HCT116 (cell line): Measurements from ENCODE around the gene PLCH2. TPM values are rescaled to one million over a fixed set of nuclear protein-coding genes. Genes with fewer than 3 reads are reported as not detected.

Source experiments
- ATAC-seq: fragments of 200-7000 bp; cut with Tn5 transposase; 2 replicates; pipeline ENCODE4 v1.9.1; 2020; ENCODE audit warnings: mild to moderate bottlenecking, moderate library complexity
- BruUV-seq: library from RNA; stranded (reverse); fragments of 400-500 nt; replicated peaks from 2 replicates; lab custom pipeline; 2021; lab: Mats Ljungman, UMichigan
- CTCF ChIA-PET: fragments of 300-600 bp; sonication (Branson Sonifier 250); formaldehyde crosslinking; loops from one replicate; lab custom pipeline; 2021; ENCODE audit warnings: antibody characterized with exemption; lab: Charles Lee
- POLR2A ChIA-PET: fragments of 300-600, 350-600 bp; sonication (Branson Sonifier 250); formaldehyde crosslinking; loops from one replicate; lab custom pipeline; 2021; ENCODE audit warnings: antibody characterized with exemption; lab: Charles Lee
- RAD21 ChIA-PET, 2 experiments: fragments of 300-600 bp; sonication (Branson Sonifier 250); formaldehyde crosslinking; loops; one replicate each; lab custom pipeline; 2023; ENCODE audit warnings: low total read pairs in 2 of 2; ENCODE audit not compliant: uncharacterized antibody in 2 of 2, unreplicated experiment in 2 of 2, low non-redundant PET in 1 of 2; lab: Charles Lee
- DNase-seq: peaks from one replicate; pipeline ENCODE4 v3.0.0-alpha.2; 2010; ENCODE audit warnings: low read depth, low spot score
- H2AFZ ChIP-seq: fragments of 200-600 bp; shearing (Covaris generic), sonication (generic); 2 replicates; pipeline ENCODE4 v1.6.1; 2017; ENCODE audit warnings: low read depth, mixed run types, mixed read lengths, antibody characterized with exemption, low read length; ENCODE audit not compliant: poor library complexity, severe bottlenecking
- H3K27ac ChIP-seq: 2 replicates; pipeline ENCODE4 v1.5.1; 2012; ENCODE audit warnings: low read depth, low read length
- H3K27me3 ChIP-seq: fragments of 200-600 bp; sonication (generic); 2 replicates; pipeline ENCODE4 v1.6.1; 2016; ENCODE audit warnings: mixed run types, low read length, mixed read lengths; ENCODE audit not compliant: insufficient read depth
- H3K36me3 ChIP-seq, 2 experiments: fragments of 200-500 bp in 1 of 2; fragments of 200-600 bp in 1 of 2; sonication (Bioruptor generic) in 1 of 2; sonication (generic) in 1 of 2; 2 replicates each; pipeline versions ENCODE4 v1.5.1 to v1.6.1; 2014 to 2016; ENCODE audit warnings: low read length in 2 of 2, inconsistent platforms in 1 of 2, mixed read lengths in 1 of 2, mixed run types in 1 of 2; ENCODE audit not compliant: insufficient read depth in 2 of 2, control insufficient read depth in 1 of 2
- H3K4me1 ChIP-seq, 2 experiments: fragments of 200-600 bp in 1 of 2; sonication (generic) in 1 of 2; 2 replicates each; pipeline versions ENCODE4 v1.5.1 to v1.6.1; 2012 to 2017; ENCODE audit warnings: low read length in 2 of 2, inconsistent platforms in 1 of 2, mild to moderate bottlenecking in 1 of 2, mixed read lengths in 1 of 2, mixed run types in 1 of 2, moderate library complexity in 1 of 2; ENCODE audit not compliant: insufficient read depth in 2 of 2, control insufficient read depth in 1 of 2
- H3K4me2 ChIP-seq: fragments of 200-600 bp; sonication (generic); 2 replicates; pipeline ENCODE4 v1.6.1; 2017; ENCODE audit warnings: mixed run types, low read length, mixed read lengths
- H3K4me3 ChIP-seq, 2 experiments: fragments of 200-600 bp in 1 of 2; sonication (generic) in 1 of 2; replicated peaks in 1 of 2; 2 replicates each; pipeline ENCODE4 v1.5.1; 2011 to 2016; ENCODE audit warnings: low read length in 2 of 2, control low read depth in 1 of 2, low read depth in 1 of 2, mild to moderate bottlenecking in 1 of 2, mixed read lengths in 1 of 2, mixed run types in 1 of 2
- H3K79me2 ChIP-seq: fragments of 200-600 bp; sonication (generic); 2 replicates; pipeline ENCODE4 v1.6.1; 2017; ENCODE audit warnings: mild to moderate bottlenecking, mixed run types, low read length, moderate library complexity, mixed read lengths; ENCODE audit not compliant: insufficient read depth
- H3K9ac ChIP-seq: fragments of 200-600 bp; sonication (generic); 2 replicates; pipeline ENCODE4 v1.6.1; 2016; ENCODE audit warnings: low read length, mixed read lengths
- H3K9me2 ChIP-seq: fragments of 200-600 bp; sonication (generic), shearing (Covaris generic); 2 replicates; pipeline ENCODE4 v1.6.1; 2017; ENCODE audit warnings: mixed run types, mild to moderate bottlenecking, moderate library complexity; ENCODE audit not compliant: insufficient read depth
- H3K9me3 ChIP-seq, 2 experiments: fragments of 200-500 bp in 1 of 2; fragments of 200-600 bp in 1 of 2; sonication (Bioruptor generic) in 1 of 2; sonication (generic) in 1 of 2; 2 replicates each; pipeline ENCODE4 v1.6.1; 2014 to 2017; ENCODE audit warnings: low read length in 2 of 2, mixed read lengths in 2 of 2, inconsistent platforms in 1 of 2, low read depth in 1 of 2, mild to moderate bottlenecking in 1 of 2, mixed run types in 1 of 2, moderate library complexity in 1 of 2; ENCODE audit not compliant: control insufficient read depth in 1 of 2, insufficient read depth in 1 of 2
- H4K20me1 ChIP-seq: fragments of 200-600 bp; sonication (generic), shearing (Covaris generic); 2 replicates; pipeline ENCODE4 v1.6.1; 2017; ENCODE audit warnings: mixed run types, mild to moderate bottlenecking, moderate library complexity; ENCODE audit not compliant: insufficient read depth
- CBX3 ChIP-seq: IDR thresholded peaks from 2 replicates; pipeline ENCODE4 v1.6.1; 2012; ENCODE audit warnings: low read depth
- EGR1 ChIP-seq: IDR thresholded peaks from 2 replicates; pipeline ENCODE4 v1.6.1; 2012; ENCODE audit warnings: low read depth
- ELF1 ChIP-seq: IDR thresholded peaks from 2 replicates; pipeline ENCODE4 v1.6.1; 2012; ENCODE audit warnings: low read depth, borderline replicate concordance
- EZH2 ChIP-seq: fragments of 200-600 bp; sonication (generic); IDR thresholded peaks from 2 replicates; pipeline ENCODE4 v1.6.1; 2017; ENCODE audit warnings: antibody characterized with exemption, mixed run types
- EZH2phosphoT487 ChIP-seq: fragments of 200-600 bp; IDR thresholded peaks from 2 replicates; pipeline ENCODE4 v1.6.1; 2018; ENCODE audit warnings: antibody characterized with exemption, borderline replicate concordance
- POLR2A ChIP-seq: IDR thresholded peaks from 2 replicates; pipeline ENCODE4 v1.7.0; 2011; ENCODE audit warnings: borderline replicate concordance; ENCODE audit not compliant: insufficient read depth, insufficient read length; ENCODE audit errors: extremely low read depth
- POLR2AphosphoS5 ChIP-seq: IDR thresholded peaks from 2 replicates; pipeline ENCODE4 v1.6.1; 2011; ENCODE audit warnings: mild to moderate bottlenecking, low read depth, low read length, moderate library complexity
- SIN3A ChIP-seq: IDR thresholded peaks from 2 replicates; pipeline ENCODE4 v1.6.1; 2012; ENCODE audit warnings: low read depth
- SP1 ChIP-seq: IDR thresholded peaks from 2 replicates; pipeline ENCODE4 v1.6.1; 2012; ENCODE audit warnings: low read depth
- SRF ChIP-seq: IDR thresholded peaks from 2 replicates; pipeline ENCODE4 v1.6.1; 2012; ENCODE audit warnings: low read depth
- TCF7L2 ChIP-seq: IDR thresholded peaks from 2 replicates; pipeline ENCODE4 v1.7.0; 2011; ENCODE audit warnings: borderline replicate concordance, inconsistent platforms; ENCODE audit not compliant: insufficient read depth, insufficient read length; ENCODE audit errors: extremely low read depth
- ZNF274 ChIP-seq: fragments of 200-500 bp; sonication (Bioruptor generic); IDR thresholded peaks from 2 replicates; pipeline ENCODE4 v1.6.1; 2014; ENCODE audit warnings: mild to moderate bottlenecking, low read depth, low read length, inconsistent platforms
- intact Hi-C: fragments of 100-400 bp; cut with micrococcal nuclease; formaldehyde crosslinking; loops from 2 replicates; pipeline ENCODE4 v1.10.0; 2022
- total RNA-seq: library from RNA; stranded (reverse); gene quantifications from one replicate; pipeline ENCODE4 v1.2.1, GENCODE V29; 2021; ENCODE audit not compliant: unreplicated experiment
- TF ChIP-seq, protein P1 (sequence below), 3 experiments: fragments of 200-600 bp in 1 of 3; sonication (generic) in 1 of 3; IDR thresholded peaks in 2 of 3; conservative IDR thresholded peaks in 1 of 3; 2 replicates each; pipeline ENCODE4 v1.5.1; 2012 to 2017; ENCODE audit warnings: low read depth in 2 of 3, low read length in 2 of 3, antibody characterized with exemption in 1 of 3, borderline replicate concordance in 1 of 3, control low read depth in 1 of 3, mild to moderate bottlenecking in 1 of 3, mixed read lengths in 1 of 3, mixed run types in 1 of 3, moderate library complexity in 1 of 3; ENCODE audit not compliant: insufficient read depth in 1 of 3
- TF ChIP-seq, protein P2 (sequence below): IDR thresholded peaks from 2 replicates; pipeline ENCODE4 v1.6.1; 2012; ENCODE audit warnings: low read depth

Gene PLCH2
- total RNA-seq, 1 experiment from 2014 or later: 2.0 TPM

DNA sequence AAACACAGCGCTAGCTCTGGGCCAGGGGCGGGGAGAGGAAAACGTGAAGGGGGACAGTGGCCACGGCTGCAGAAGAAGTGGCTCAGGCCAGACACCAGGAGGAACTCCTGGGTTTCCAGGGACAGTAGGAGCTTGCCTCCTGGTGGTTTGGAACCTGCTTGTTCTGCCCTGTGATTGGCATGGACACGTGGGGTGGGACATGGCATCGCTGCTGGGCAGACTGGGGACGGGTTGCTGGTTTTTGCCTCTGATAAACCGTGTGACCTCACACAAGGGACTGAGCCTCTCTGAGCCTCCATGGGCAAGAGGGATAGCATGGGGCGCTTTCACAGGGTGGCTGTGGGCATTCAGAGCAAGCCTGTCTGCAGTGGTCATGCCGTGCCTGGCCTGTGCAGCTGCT lies 7.5 kb upstream of the PLCH2 start:
- no peaks in the 10 kb centered on the region for H3K36me3 ChIP-seq
- H4K20me1 ChIP-seq: no peaks in the 10 kb centered on the region
- no peak overlapping the region for H3K9ac ChIP-seq
- intact Hi-C loops: no loop called here
- no peaks in the 10 kb centered on the region for H3K79me2 ChIP-seq
- no peak for TF ChIP-seq CBX3
- TF ChIP-seq, all 23 proteins: peak for 0
- no peak overlapping the region for H3K4me2 ChIP-seq
- ChIA-PET POLR2A (no interaction called here), CTCF (no interaction called here), RAD21 (no interaction called here)
- H3K9me3 ChIP-seq: no peaks in the 10 kb centered on the region
- H3K9me2 ChIP-seq: no peaks in the 10 kb centered on the region
- H3K27ac ChIP-seq: no peak overlapping the region
- H2AFZ ChIP-seq: no peak overlapping the region
- peaks cover 3 to 9% of the 10 kb centered on the region in 2 experiments; a peak in 1 of 4 replicates for H3K4me1 ChIP-seq
- no peak overlapping the region for H3K4me3 ChIP-seq
- no peak for DNase-seq
- no peak for ATAC-seq
- no TSS peak for BruUV-seq
- H3K27me3 ChIP-seq: no peaks in the 10 kb centered on the region

DNA sequence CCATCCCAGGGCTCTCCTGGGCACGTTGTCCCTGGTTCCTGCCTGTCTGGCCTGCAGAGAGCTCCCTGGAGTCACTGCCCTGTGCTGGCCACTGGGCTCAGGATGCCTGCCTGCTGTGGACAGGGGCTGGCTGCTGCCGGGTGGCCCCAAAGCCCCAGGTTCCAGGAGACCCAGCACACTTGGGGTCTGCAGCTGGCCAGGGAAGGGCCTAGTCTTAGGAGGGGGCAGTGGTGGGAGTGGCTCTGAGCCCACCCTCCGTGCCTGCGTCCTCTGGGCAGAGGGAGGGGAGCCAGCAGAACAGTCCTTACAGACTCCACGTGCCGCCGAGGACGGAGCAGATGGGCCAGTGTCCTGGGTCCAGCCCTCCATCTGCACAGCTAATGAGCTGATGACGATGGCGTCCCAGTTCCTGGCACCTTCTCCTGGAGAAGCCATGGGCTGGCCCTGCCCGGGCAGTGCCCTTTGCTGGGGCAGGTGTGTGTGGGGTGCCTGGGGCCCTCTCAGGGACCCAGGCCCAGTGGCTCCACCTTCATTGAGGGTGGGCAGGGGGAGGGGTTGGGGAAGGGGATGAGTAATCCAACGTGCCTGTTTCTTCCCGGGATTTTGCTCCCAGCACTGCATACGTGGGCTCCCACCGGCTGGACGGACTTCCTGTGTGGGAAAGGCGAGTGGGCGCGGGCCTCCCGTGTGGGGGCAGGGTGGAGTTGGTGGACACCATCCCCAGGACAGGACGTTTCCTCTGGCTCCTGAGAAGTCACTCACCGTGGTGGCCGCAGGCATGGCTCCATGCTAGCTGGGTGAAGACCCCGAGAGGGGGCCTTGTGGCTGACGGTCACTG lies 6.8 kb upstream of the PLCH2 start:
- ChIA-PET CTCF (no interaction called here), RAD21 (no interaction called here), POLR2A (no interaction called here)
- no peak overlapping the region for H3K27ac ChIP-seq
- peaks cover 3 to 9% of the 10 kb centered on the region in 2 experiments; a peak in 1 of 4 replicates for H3K4me1 ChIP-seq
- H3K36me3 ChIP-seq: no peaks in the 10 kb centered on the region
- H4K20me1 ChIP-seq: no peaks in the 10 kb centered on the region
- H3K9me2 ChIP-seq: no peaks in the 10 kb centered on the region
- H2AFZ ChIP-seq: no peak overlapping the region
- TF ChIP-seq SRF (no peak), EGR1 (no peak), SIN3A (no peak), SP1 (no peak), TCF7L2 (no peak), POLR2A (no peak), EZH2phosphoT487 (no peak), CBX3 (no peak), ZNF274 (no peak), EZH2 (no peak), POLR2AphosphoS5 (no peak), ELF1 (no peak)
- TF ChIP-seq, protein P1, sequence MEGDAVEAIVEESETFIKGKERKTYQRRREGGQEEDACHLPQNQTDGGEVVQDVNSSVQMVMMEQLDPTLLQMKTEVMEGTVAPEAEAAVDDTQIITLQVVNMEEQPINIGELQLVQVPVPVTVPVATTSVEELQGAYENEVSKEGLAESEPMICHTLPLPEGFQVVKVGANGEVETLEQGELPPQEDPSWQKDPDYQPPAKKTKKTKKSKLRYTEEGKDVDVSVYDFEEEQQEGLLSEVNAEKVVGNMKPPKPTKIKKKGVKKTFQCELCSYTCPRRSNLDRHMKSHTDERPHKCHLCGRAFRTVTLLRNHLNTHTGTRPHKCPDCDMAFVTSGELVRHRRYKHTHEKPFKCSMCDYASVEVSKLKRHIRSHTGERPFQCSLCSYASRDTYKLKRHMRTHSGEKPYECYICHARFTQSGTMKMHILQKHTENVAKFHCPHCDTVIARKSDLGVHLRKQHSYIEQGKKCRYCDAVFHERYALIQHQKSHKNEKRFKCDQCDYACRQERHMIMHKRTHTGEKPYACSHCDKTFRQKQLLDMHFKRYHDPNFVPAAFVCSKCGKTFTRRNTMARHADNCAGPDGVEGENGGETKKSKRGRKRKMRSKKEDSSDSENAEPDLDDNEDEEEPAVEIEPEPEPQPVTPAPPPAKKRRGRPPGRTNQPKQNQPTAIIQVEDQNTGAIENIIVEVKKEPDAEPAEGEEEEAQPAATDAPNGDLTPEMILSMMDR (IDR thresholded peaks at IDR 0.05 in 2 of 3, conservative IDR thresholded peaks at IDR 0.05 in 1 of 3; ENCODE audit: borderline replicate concordance in 1 of 3, insufficient read depth in 1 of 3, low read depth in 2 of 3, low read length in 2 of 3): no peak
- TF ChIP-seq, protein P2, sequence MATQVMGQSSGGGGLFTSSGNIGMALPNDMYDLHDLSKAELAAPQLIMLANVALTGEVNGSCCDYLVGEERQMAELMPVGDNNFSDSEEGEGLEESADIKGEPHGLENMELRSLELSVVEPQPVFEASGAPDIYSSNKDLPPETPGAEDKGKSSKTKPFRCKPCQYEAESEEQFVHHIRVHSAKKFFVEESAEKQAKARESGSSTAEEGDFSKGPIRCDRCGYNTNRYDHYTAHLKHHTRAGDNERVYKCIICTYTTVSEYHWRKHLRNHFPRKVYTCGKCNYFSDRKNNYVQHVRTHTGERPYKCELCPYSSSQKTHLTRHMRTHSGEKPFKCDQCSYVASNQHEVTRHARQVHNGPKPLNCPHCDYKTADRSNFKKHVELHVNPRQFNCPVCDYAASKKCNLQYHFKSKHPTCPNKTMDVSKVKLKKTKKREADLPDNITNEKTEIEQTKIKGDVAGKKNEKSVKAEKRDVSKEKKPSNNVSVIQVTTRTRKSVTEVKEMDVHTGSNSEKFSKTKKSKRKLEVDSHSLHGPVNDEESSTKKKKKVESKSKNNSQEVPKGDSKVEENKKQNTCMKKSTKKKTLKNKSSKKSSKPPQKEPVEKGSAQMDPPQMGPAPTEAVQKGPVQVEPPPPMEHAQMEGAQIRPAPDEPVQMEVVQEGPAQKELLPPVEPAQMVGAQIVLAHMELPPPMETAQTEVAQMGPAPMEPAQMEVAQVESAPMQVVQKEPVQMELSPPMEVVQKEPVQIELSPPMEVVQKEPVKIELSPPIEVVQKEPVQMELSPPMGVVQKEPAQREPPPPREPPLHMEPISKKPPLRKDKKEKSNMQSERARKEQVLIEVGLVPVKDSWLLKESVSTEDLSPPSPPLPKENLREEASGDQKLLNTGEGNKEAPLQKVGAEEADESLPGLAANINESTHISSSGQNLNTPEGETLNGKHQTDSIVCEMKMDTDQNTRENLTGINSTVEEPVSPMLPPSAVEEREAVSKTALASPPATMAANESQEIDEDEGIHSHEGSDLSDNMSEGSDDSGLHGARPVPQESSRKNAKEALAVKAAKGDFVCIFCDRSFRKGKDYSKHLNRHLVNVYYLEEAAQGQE: no peak
- BruUV-seq: no TSS peak
- H3K4me2 ChIP-seq: no peak overlapping the region
- no peak overlapping the region for H3K4me3 ChIP-seq
- H3K9me3 ChIP-seq: no peaks in the 10 kb centered on the region
- no peak overlapping the region for H3K9ac ChIP-seq
- ATAC-seq: no peak
- intact Hi-C loops: no loop called here
- H3K79me2 ChIP-seq: no peaks in the 10 kb centered on the region
- DNase-seq: no peak
- no peaks in the 10 kb centered on the region for H3K27me3 ChIP-seq
